ENCODE data around the gene MBD5. TPM values are rescaled to one million over a fixed set of nuclear protein-coding genes. Genes with fewer than 3 reads are reported as not detected.

Gene MBD5
- total RNA-seq, 1 donor from 2014 or later = 59.1 TPM

DNA sequence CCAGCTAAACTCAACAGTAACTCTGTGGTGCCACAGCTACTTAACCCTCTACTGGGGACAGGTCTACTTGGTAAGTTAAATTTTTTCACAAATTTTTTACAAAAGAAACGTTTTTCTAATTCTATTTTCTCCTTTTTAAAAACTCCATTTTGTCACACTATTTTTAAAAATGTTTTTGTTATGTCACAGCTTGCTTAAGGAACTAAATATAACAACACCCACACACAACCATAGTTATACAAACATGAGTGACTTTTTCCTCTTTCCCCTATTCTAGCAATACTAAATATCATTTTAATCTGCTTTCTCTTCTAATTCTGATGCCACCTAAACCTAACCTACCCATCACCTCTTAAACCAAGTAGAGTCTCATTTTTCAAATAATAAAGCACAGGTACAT lies 463.2 kb downstream of the MBD5 start:
- no peak for DNase-seq

DNA sequence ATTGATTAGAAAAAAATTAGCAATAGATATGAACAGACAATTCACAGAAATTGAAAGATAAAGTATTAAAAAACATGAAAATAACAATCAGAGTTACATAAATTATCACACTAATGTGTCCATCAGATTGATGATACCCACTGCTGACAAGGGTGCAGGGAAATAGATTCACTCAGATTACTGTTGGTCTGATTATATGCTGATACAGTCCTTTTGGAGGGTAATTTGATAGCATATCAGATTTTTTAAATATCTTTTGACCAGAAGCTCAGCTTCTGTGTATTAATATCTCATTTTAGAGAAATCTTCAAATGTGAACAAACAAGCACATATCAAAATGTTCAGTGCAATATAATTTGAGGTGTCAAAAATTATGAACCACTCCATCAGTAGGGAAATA lies 465.8 kb downstream of the MBD5 start:
- no peak for DNase-seq

DNA sequence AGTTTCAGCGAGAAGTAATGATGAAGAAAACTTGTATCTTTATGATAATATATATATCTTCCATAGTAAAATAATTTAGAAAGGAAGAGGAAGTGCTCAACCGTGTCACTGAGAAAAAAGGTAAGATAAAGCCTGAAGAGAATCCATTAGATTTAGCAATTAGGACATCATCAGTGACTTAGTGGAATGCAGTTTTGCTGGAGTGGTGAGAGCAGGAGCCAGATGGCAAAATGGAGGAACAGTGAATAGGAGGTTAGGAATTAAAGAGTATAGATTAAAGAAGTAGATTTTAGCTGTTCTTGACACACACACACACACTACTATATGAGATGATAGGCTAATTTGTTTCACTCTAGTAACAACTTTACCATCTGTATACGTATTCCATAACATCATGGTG lies 466.5 kb downstream of the MBD5 start:
- no peak for DNase-seq

DNA sequence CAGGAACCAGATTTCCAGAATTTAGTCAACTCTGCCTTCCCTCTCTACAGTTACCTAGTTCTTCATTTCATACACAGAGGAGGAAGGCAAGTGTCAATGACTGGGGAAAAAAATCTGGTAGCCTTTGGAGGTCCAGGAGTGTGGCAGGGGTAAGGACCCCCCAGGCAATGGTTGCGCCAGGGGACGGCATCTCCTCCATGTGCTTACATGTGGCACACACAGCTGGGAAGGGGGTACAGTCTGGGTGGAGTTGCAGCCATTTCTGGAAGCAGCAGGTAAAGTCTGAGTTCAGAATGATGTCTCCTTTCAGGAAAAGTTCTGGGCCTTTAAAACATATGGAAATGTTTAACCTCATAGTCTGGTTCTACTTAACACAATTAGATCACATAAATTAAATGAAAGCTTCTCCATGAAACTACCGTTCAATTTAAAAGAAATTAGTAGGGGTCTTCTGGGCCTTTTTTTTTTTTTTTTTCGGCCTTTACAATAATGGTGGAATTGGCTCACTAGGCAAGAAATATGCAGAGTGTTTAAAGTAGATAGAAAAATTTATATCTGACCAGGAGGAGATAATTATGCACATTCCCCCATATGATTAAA lies 470.0 kb downstream of the MBD5 start:
- no peak for DNase-seq

DNA sequence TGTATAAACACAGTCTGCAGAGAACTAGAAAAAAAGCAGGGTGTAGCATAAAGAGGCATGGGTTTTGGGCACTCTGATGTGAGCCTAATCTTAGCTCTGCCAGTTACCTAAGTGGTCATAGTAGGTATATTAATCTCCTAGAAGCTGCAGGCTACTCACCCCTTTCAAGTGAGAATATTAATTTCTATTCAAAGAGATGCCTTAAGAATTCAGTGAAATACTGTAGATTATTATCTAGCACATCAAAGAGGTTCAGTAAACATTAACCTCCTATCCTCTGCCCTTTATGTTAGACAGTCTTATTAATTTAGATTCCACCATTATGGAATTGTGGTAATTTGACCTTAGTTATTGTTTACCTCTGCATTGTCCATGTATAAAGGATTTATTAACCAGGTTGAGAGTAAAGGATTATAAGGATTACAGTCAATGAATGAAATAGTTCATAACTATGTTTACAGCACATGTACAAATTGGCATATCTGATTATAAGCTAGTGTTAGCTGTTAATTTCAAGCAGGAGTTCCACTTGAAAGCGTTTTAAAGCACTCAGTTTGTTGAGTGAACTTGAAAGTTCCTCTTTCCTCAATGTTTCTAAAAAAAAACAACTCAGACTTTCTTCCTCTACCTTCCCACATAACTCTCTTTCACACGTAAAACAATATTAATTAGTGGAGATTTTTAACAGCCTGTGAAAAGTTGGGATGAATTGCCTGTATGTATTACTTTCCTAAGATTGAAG lies 473.1 kb downstream of the MBD5 start:
- DNase-seq = no peak

DNA sequence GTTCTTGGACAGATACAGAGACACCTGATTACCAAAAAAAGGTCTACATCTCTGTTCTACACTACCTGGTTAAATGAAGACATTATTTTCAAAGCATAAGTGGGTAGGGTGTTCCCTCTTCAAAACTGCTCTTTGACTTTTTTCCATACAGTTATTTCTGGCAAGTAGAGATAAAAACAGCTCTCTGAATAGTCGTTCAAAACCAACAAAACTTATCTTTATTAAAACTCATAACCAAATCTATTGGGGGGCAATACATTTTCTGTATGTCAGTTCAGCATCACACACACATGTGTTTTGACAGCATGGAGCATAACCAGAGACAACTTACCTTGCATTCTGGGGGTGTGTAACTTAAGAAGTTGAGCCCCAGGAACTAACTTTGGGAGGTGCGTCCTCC lies 474.7 kb downstream of the MBD5 start:
- DNase-seq = no peak

DNA sequence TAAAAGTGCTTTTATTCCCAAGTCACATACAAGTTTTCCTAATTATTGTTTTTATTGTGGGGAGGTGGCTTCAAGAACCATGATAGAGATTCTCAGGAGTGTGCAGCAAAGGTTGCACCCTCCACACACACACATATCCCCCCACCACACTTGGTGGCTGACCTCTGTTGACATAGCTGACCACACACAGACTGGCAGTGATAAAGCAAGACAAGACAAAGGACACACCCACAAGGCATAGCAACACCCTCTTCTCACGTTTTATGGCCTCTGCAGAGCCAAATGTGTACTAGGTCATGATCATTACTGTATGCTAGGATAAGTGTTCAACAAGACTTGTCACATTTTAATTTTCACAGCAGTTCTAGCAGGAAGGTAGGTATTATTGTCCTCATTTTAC lies 480.7 kb downstream of the MBD5 start:
- no peak for DNase-seq

DNA sequence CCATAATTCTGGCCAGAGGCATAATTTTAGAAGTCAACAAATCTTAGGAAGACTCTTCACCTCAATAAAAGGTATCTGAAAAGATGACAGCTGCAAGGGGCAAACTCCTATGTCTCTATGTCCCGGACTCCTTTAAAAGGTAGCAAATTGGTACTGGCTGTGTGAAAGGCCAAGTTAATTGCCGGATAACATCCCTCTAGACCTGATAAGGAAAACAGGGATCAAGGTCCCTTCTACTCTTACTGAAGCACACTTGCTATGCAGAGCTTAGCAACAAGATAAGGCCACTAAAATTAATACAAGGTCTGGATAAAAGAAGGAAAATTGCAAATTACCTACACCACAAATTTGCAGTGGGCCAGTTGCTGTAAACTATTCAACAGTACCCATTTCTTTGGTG lies 482.6 kb downstream of the MBD5 start:
- no peak for DNase-seq

DNA sequence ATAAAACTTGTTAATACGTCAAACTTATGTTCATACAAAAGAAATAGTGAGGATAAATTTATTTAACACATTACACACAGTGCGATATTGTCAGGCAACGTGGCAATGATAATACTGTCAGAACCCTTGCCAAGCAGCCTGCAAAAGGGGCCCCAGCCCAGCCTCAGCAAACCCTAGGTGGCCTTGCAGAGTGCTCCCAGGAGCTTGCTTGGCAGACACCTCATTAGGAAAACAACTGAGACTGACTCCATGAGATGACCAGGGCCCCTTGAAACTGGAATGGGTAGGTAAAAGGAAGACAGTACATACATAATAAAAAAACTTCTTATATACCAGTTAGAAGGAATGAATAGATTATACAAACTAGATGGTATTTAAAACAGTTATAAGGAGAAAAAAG lies 487.1 kb downstream of the MBD5 start:
- DNase-seq = no peak

DNA sequence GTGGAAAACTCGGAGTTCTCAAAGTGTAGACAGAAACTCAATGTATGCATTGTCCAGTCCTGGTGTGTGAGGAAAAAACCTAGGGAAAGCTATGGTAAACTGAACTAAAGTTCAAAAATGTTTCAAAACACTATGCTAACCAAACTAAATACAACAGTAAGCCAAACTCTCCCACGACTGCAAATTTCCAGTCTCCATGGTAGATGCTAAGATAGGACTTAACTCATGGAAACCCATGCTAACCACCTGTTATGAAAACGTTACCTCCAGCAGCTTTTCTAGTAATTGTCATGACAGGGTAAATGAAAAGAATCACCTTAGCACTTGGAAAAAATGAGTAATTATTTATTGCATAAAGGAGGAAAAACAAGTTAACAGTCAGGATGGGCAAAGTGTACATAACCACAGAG lies 488.0 kb downstream of the MBD5 start:
- DNase-seq = no peak

DNA sequence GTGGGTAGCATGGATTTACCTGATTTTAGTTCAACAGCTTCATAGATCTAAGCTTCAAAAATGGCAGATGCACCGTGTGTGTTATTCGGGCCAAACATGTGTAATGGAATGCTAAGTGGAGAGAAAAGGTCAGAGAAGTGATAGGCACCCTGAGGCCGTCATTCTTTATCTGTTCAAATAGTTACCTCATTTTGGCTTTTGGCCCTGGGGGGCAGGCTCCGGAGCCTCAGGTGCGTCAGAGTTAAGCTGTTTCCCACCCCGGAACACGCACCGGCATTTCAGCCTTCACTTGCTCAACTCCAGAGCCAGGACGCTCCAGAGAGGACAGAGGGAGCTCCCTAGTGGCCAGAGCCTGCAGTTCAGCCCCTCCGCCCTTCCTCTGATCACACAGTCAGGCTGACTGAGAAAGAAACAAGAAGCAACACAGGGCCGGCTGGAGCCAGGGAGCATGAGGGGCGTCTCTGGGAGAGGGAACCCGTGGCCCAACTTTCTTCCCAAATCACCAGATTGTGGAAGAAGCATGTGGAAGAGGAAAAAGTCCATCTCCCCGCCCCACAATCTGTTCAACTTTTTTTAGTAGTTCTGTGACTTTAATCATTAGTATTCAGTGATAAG lies 488.5 kb downstream of the MBD5 start:
- DNase-seq = peak; percentile 72

DNA sequence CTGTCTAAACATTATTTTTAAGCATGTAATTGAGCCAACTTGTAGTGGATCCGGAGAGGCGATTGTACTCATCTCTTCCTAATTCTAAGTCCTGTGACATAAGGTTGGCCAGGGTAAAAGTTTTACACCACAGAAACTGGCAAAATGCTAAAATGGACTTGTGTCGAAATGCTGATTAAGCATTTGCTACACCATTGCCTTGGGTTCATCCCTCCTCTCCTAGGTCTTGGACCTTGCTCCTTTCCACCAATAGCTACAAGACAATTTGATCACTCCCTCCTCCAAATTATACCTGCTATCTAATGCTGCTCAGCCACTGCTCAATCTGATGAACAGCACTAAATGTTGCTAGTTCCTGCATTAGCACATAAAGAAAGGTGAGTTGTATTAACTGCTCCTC lies 491.0 kb downstream of the MBD5 start:
- no peak for DNase-seq

DNA sequence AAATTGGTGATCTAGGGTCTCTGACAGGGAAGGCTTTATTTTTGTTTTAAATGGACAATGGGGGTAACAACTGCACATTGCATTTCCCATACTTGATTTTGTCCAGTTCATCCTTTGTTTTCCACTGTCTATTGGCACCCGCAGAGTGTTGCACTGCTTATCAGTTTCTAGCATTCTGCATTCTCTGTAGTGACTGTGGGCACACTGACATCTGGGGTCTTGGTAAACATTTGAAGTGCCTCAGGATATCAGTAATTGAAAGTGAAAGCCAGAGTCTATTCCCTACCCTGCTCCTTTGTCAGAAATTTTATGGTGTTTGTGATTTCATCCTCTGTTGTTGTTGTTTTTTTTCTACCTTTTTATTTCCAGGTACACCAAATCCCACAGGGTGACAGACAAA lies 491.6 kb downstream of the MBD5 start:
- DNase-seq = no peak

DNA sequence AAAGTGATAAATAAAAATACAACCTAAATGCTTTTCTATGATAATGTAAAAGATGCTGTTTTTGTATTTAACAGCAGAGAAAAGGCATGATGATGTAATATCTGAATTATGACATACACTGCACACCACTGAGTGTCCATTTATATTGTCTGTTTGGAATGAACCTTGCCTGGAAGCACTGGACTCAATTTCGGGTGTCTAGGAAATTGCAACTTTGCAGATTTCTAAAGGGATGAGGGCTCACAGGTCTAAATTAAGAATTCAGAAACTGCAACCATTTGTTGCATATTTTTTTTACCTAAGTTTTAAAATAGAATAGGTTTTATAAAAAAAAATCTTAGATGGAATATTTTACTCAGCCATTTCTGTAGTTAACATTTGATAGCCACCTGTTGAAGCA lies 492.5 kb downstream of the MBD5 start:
- DNase-seq = no peak

DNA sequence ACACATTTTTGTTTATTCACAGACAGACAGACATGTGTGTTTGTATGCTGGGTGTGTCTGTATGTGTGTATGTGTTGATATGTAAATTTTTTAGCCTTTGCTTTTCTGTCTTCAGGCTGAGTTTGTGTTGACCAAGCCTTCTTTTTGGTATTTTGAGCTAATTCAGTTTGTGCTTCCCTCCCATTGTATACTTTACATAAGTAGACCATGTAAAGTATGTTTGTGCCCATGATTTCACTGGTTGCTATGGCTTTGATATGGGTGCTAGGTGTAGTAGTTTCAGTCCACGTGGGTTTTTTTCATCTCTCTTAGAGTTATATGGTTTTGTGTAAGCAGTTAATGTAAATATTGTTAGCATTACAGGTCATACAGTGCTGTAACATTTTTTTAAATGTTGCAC lies 494.2 kb downstream of the MBD5 start:
- DNase-seq = no peak

DNA sequence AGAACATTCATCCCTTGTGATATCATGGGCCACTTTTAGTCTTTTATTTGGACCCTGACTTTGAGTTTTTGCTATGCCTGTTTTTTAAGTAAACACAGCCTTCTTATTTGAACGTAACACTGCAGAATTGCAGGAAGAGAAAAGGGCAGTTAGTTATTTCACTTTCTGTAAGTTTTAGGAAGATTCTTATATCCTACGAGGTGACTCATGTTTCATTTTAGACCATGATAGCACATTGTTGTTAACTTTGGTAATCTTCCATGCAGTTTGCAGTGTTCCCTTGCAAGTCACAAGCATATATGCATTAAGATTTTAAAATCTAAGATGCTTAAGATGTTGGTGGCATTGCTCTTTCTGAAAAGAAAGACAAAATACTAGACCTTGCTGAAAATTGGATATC lies 495.1 kb downstream of the MBD5 start:
- DNase-seq = no peak

DNA sequence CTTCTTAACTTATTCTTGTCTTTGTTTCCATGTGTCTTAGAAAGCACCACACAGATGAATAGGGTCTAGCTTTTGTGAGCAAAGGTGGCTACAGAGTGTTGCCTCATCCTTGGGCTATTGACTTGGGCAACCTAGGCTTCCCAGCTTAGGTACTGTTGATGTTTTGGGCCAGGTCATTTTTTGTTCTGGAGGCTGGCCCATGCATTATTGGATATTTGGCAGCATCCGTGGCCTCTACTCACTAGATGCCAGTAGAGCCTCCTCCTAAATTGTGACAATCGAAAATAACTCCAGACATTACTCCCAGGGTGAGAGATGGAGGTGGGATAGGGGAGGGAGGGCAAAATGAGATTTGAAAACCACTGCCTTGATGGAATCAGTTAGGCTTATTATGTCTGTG lies 496.4 kb downstream of the MBD5 start:
- DNase-seq = no peak

DNA sequence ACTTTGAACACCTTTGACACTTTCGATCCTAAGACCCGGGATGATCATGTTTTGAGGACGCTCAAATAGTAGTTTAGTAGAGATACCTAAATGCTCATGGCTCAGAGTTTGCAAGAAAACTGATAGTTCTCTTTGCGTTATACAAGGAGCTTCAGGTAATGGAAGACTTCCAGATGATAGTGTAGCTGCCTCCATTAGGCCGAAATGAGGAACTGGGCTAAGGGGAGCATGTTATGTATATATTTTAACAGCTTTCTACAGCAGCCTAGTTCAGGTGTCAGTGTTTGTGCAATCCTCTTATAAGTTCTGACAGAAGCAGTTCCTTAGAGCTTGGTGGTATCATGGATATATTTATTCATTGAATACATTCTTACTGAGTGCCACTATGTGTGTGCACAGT lies 496.9 kb downstream of the MBD5 start:
- DNase-seq = no peak

DNA sequence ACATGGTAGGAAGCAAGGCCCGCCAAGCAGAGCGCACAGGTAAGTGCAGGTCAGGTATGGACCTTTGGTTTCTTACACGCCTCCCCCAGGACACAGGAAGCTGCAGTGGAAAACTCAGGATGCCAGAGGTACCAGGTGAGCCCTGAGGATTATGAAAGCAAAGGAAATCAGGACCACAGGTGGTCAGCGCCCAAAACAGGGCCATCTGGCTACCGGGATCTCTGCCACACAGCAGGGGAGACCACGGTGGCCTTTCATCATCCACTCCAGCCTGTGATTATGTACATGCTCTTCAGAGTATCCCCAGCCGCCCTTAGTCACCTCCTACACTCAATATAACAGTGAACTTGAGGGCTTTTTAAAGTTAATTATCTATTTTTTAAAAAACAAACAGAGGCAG lies 498.1 kb downstream of the MBD5 start:
- no peak for DNase-seq

DNA sequence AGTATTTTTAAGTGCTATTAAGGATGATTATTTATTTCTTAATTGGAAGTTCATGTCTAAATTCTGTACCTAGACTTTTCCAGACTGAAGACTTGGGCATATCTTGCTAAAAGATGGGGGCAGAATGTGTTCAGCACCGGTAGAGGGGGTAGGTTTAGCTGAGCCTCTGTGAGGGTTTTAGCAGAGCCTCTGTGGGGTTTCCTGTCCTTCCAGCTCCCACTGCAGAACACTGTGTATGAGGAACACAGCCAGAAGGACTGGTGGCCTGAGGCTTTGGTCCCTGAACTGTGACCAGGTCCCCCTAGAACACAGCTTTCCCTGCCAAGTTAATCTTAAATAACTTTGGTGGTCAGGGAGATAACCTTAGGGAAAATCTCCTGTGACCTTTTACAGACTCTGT lies 500.3 kb downstream of the MBD5 start:
- no peak for DNase-seq

DNA sequence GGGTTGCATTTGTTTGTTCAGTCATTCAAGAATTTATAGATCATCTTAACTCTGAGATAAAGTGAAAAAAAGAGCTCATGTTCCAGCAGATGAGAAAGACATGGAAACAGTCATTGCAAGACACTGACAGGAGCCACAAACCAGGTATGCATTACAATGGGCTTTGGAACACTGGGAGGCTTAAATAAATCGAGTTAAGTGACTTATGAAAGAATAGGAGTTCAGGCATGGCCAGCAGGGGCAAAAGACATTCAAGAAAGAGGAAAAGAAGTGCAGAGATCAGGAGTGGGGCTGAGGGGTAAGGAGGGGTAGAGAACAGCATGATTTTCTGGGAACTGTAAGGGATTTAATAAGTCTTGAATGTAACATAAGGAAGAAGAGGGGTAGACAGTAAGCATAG lies 502.4 kb downstream of the MBD5 start:
- no peak for DNase-seq

DNA sequence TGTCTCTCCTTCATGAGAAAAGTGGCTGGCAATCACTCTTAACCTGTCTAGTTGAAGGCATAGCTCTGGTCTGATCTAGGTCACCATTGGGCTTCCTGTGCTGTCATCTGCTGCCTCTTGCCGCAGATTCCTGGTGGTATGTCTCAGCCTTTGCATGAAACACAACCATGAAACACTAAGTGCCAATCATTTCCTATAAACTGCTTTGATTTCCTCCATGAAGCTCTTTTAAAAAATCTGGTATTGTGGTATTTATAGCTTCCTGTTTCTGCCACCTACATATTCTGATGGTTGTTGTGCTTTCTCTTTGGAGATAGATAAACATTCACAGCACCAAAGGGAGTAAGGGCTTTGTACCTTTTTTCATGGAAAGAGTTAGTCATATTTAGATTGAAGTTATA lies 503.6 kb downstream of the MBD5 start:
- DNase-seq = no peak

DNA sequence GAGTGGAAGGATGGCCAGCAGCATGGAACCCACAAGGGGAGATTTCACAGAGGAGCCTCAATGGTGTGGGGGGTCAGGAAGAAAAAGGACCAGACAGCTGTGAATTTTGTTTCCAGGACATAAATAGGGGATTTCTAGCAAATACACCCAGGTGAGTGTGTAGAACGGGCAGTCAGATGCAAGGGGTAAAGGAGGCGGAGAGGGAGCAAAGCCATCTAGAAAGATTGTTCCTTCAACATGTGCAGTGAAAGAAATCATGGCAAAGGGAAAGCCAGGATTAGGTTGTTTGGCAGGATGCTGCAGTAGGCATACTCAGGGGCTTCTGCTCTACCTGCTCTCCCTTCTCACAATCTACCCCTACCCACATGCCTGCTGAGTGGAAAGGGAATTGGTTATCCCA lies 504.2 kb downstream of the MBD5 start:
- no peak for DNase-seq
